ELR (cell line): ENCODE measurements around the gene TPR.
"Not testable (repeated sequence)": the region's sequence is repeated elsewhere in the genome, so short reads cannot be mapped to it uniquely, and the experiment has no call there.

Experiments used
- DNase-seq: peaks from one replicate; pipeline ENCODE4 v3.0.0-alpha.2; 2015; ENCODE audit warnings: low read depth

The TPR gene

GRCh38 chr1:186375152-186375928, at the start of gene TPR, which contains the start of gene ODR4:
Gene TPR, minus strand, starts transcription at chr1:186375253. Its CDS starts 225 bp downstream, at chr1:186375028.
Gene ODR4, plus strand, starts transcription at chr1:186375838. Its CDS starts 3,948 bp downstream, at chr1:186379786.
- peak; percentile 99 for DNase-seq

- no peak for DNase-seq
Observed at GRCh38 chr1:186424539-186424938, 49.5 kb upstream of the TPR start.

- no peak for DNase-seq
Observed at GRCh38 chr1:186421446-186421845, 46.4 kb upstream of the TPR start.

- DNase-seq: no peak
Observed at GRCh38 chr1:186420923-186421322, 45.9 kb upstream of the TPR start.

GRCh38 chr1:186420311-186420710, 45.3 kb upstream of the TPR start:
- no peak for DNase-seq

- no peak for DNase-seq
Observed at GRCh38 chr1:186418503-186418902, 43.5 kb upstream of the TPR start.

GRCh38 chr1:186413319-186413718, 38.3 kb upstream of the TPR start:
- peak; percentile 39 for DNase-seq

GRCh38 chr1:186409091-186409490, 34.0 kb upstream of the TPR start:
- no peak for DNase-seq

GRCh38 chr1:186404454-186405051, 29.5 kb upstream of the TPR start:
- peak; percentile 67 for DNase-seq

GRCh38 chr1:186403632-186404031, 28.6 kb upstream of the TPR start:
- DNase-seq: no peak

- DNase-seq: peak; percentile 24
Observed at GRCh38 chr1:186401446-186401845, 26.4 kb upstream of the TPR start.

- not testable (repeated sequence) for DNase-seq
Observed at GRCh38 chr1:186392711-186393110, 17.7 kb upstream of the TPR start.

- DNase-seq: no peak
Observed at GRCh38 chr1:186391841-186392240, 16.8 kb upstream of the TPR start.

- DNase-seq: no peak
Observed at GRCh38 chr1:186390925-186391324, 15.9 kb upstream of the TPR start.

GRCh38 chr1:186386725-186387383, 11.8 kb upstream of the TPR start:
- DNase-seq: no peak

GRCh38 chr1:186375929-186376319, 871 bp upstream of the TPR start:
- no peak for DNase-seq

GRCh38 chr1:186374303-186375151, 526 bp downstream of the TPR start:
- DNase-seq: peak; percentile 59

- DNase-seq: not testable (repeated sequence)
Observed at GRCh38 chr1:186347837-186348691, 27.0 kb downstream of the TPR start.

GRCh38 chr1:186340772-186341171, 34.3 kb downstream of the TPR start:
- DNase-seq: no peak

GRCh38 chr1:186337554-186337953, 37.5 kb downstream of the TPR start:
- no peak for DNase-seq

GRCh38 chr1:186330758-186331157, 44.3 kb downstream of the TPR start:
- DNase-seq: peak; percentile 24
